ENCODE results near the gene ASB6. TPM values are rescaled to one million over a fixed set of nuclear protein-coding genes. Genes with fewer than 3 reads are reported as not detected.
A peak's percentile ranks its signal among the peaks of the same experiment; 100 is the strongest.

Gene ASB6
- total and polyA plus RNA-seq, 2 of the 13 experiments (the other 11 are each of a cell fraction or from before 2014, with no cell fraction given) = 8.2 to 8.4 TPM

DNA sequence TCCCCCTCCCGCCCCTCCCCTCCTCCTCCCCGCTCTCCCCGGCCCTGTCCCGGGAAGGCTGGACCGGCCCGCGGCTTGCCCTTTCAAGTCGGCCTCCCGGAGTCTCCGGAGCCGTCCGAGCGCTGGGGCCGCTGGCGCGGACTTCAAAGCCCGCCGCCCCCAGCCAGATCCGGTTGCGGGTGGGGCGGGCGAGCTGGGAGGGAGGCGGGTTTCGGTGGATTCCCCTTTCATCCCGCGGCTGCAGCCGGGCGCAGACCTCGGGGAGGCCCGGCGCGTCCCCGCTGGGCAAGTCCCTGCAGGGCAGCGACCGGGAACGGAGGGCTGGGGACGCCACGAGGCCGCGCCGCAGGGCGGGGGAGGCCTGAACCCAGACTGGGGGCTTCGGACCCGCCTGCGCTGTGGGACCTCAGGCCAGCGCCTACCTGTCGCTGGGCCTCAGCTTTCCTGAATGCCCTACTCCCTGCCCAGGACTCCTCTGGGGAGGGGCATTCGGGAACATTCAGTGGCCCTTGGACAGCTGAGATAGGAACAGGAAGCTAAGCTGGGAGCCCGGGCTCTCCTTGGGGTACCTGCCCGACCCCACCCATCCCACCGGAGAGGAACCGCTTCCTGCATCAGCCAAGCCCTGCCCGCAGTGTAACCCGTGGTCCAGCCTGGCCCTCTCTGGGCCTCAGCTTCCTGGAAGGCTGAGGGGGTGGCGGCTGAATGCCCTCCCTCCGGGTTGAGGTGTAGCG is 44.4 kb downstream of the ASB6 start (continued):
- TF ChIP-seq, protein P1, sequence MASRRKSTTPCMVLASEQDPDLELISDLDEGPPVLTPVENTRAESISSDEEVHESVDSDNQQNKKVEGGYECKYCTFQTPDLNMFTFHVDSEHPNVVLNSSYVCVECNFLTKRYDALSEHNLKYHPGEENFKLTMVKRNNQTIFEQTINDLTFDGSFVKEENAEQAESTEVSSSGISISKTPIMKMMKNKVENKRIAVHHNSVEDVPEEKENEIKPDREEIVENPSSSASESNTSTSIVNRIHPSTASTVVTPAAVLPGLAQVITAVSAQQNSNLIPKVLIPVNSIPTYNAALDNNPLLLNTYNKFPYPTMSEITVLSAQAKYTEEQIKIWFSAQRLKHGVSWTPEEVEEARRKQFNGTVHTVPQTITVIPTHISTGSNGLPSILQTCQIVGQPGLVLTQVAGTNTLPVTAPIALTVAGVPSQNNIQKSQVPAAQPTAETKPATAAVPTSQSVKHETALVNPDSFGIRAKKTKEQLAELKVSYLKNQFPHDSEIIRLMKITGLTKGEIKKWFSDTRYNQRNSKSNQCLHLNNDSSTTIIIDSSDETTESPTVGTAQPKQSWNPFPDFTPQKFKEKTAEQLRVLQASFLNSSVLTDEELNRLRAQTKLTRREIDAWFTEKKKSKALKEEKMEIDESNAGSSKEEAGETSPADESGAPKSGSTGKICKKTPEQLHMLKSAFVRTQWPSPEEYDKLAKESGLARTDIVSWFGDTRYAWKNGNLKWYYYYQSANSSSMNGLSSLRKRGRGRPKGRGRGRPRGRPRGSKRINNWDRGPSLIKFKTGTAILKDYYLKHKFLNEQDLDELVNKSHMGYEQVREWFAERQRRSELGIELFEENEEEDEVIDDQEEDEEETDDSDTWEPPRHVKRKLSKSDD (CRISPR knock-in tag; IDR thresholded peaks at IDR 0.05; ENCODE audit: low read depth) = no peak; the same call in 1 of the 2 replicates
- TF ChIP-seq SUZ12 (IDR thresholded peaks at IDR 0.05; ENCODE audit: low read depth, low read length) = no peak
- TF ChIP-seq, protein P2, sequence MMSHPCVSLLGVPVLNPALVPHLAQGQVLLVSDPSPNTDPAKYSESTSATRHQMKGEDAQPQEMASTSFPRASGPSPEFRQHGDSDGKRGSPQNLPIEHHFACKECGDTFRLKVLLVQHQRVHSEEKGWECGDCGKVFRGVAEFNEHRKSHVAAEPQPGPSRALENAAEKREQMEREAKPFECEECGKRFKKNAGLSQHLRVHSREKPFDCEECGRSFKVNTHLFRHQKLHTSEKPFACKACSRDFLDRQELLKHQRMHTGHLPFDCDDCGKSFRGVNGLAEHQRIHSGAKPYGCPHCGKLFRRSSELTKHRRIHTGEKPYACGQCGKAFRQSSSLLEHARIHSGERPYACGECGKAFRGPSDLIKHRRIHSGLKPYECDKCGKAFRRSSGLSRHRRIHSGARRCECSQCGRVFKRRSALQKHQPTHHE (CRISPR knock-in tag; IDR thresholded peaks at IDR 0.05; ENCODE audit: borderline replicate concordance) = no peak
- TF ChIP-seq HNRNPL (IDR thresholded peaks at IDR 0.05; ENCODE audit: low read depth, low read length) = peak; percentile 65
- TF ChIP-seq, protein P3, sequence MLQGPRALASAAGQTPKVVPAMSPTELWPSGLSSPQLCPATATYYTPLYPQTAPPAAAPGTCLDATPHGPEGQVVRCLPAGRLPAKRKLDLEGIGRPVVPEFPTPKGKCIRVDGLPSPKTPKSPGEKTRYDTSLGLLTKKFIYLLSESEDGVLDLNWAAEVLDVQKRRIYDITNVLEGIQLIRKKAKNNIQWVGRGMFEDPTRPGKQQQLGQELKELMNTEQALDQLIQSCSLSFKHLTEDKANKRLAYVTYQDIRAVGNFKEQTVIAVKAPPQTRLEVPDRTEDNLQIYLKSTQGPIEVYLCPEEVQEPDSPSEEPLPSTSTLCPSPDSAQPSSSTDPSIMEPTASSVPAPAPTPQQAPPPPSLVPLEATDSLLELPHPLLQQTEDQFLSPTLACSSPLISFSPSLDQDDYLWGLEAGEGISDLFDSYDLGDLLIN (CRISPR knock-in tag; IDR thresholded peaks at IDR 0.05; ENCODE audit: borderline replicate concordance) = 0 out of 2 replicates have a peak, but pooled peaks have one; percentile 16
- TF ChIP-seq, protein P4, sequence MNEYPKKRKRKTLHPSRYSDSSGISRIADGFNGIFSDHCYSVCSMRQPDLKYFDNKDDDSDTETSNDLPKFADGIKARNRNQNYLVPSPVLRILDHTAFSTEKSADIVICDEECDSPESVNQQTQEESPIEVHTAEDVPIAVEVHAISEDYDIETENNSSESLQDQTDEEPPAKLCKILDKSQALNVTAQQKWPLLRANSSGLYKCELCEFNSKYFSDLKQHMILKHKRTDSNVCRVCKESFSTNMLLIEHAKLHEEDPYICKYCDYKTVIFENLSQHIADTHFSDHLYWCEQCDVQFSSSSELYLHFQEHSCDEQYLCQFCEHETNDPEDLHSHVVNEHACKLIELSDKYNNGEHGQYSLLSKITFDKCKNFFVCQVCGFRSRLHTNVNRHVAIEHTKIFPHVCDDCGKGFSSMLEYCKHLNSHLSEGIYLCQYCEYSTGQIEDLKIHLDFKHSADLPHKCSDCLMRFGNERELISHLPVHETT (CRISPR knock-in tag; conservative IDR thresholded peaks at IDR 0.05) = peak; percentile 100
- TF ChIP-seq, protein P5, sequence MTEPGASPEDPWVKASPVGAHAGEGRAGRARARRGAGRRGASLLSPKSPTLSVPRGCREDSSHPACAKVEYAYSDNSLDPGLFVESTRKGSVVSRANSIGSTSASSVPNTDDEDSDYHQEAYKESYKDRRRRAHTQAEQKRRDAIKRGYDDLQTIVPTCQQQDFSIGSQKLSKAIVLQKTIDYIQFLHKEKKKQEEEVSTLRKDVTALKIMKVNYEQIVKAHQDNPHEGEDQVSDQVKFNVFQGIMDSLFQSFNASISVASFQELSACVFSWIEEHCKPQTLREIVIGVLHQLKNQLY (CRISPR knock-in tag; IDR thresholded peaks at IDR 0.05) = no peak
- peak; percentile 96 for TF ChIP-seq SP5 (CRISPR knock-in tag; IDR thresholded peaks at IDR 0.05; ENCODE audit: borderline replicate concordance, low read depth)
- TF ChIP-seq TCF12 (IDR thresholded peaks at IDR 0.05) = no peak
- TF ChIP-seq TCF12 (CRISPR knock-in tag; IDR thresholded peaks at IDR 0.05) = peak; percentile 96
- TF ChIP-seq ZNF879 (CRISPR knock-in tag; IDR thresholded peaks at IDR 0.05) = no peak
- peak; percentile 93 for TF ChIP-seq BCL6 (CRISPR knock-in tag; IDR thresholded peaks at IDR 0.05)
- peak; percentile 70 for TF ChIP-seq ZNF605 (CRISPR knock-in tag; IDR thresholded peaks at IDR 0.05)
- no peak for TF ChIP-seq ZNF382 (CRISPR knock-in tag; IDR thresholded peaks at IDR 0.05; ENCODE audit: borderline replicate concordance)
- TF ChIP-seq SMARCE1 (IDR thresholded peaks at IDR 0.05; ENCODE audit: borderline replicate concordance) = no peak
- TF ChIP-seq, protein P6, sequence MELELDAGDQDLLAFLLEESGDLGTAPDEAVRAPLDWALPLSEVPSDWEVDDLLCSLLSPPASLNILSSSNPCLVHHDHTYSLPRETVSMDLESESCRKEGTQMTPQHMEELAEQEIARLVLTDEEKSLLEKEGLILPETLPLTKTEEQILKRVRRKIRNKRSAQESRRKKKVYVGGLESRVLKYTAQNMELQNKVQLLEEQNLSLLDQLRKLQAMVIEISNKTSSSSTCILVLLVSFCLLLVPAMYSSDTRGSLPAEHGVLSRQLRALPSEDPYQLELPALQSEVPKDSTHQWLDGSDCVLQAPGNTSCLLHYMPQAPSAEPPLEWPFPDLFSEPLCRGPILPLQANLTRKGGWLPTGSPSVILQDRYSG (CRISPR knock-in tag; IDR thresholded peaks at IDR 0.05) = peak; percentile 64
- TF ChIP-seq ZNF460 (CRISPR knock-in tag; IDR thresholded peaks at IDR 0.05; ENCODE audit: borderline replicate concordance) = peak; percentile 69; the same call in 1 of the 2 replicates
- TF ChIP-seq, protein P7, sequence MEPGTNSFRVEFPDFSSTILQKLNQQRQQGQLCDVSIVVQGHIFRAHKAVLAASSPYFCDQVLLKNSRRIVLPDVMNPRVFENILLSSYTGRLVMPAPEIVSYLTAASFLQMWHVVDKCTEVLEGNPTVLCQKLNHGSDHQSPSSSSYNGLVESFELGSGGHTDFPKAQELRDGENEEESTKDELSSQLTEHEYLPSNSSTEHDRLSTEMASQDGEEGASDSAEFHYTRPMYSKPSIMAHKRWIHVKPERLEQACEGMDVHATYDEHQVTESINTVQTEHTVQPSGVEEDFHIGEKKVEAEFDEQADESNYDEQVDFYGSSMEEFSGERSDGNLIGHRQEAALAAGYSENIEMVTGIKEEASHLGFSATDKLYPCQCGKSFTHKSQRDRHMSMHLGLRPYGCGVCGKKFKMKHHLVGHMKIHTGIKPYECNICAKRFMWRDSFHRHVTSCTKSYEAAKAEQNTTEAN (CRISPR knock-in tag; conservative IDR thresholded peaks at IDR 0.05) = peak; percentile 68
- peak; percentile 84 for TF ChIP-seq ESRRA (CRISPR knock-in tag; IDR thresholded peaks at IDR 0.05; ENCODE audit: low read depth)
- TF ChIP-seq ZNF335 (CRISPR knock-in tag; IDR thresholded peaks at IDR 0.05) = no peak
